GM19395 (cell line): Measurements from ENCODE around the gene PTPN13.

Source experiments
- ATAC-seq: cut with Tn5 transposase; IDR thresholded peaks from one replicate; pipeline ENCODE4 v1.9.1; 2021; ENCODE audit warnings: mild to moderate bottlenecking, moderate library complexity; ENCODE audit not compliant: unreplicated experiment

PTPN13 gene, protein sequence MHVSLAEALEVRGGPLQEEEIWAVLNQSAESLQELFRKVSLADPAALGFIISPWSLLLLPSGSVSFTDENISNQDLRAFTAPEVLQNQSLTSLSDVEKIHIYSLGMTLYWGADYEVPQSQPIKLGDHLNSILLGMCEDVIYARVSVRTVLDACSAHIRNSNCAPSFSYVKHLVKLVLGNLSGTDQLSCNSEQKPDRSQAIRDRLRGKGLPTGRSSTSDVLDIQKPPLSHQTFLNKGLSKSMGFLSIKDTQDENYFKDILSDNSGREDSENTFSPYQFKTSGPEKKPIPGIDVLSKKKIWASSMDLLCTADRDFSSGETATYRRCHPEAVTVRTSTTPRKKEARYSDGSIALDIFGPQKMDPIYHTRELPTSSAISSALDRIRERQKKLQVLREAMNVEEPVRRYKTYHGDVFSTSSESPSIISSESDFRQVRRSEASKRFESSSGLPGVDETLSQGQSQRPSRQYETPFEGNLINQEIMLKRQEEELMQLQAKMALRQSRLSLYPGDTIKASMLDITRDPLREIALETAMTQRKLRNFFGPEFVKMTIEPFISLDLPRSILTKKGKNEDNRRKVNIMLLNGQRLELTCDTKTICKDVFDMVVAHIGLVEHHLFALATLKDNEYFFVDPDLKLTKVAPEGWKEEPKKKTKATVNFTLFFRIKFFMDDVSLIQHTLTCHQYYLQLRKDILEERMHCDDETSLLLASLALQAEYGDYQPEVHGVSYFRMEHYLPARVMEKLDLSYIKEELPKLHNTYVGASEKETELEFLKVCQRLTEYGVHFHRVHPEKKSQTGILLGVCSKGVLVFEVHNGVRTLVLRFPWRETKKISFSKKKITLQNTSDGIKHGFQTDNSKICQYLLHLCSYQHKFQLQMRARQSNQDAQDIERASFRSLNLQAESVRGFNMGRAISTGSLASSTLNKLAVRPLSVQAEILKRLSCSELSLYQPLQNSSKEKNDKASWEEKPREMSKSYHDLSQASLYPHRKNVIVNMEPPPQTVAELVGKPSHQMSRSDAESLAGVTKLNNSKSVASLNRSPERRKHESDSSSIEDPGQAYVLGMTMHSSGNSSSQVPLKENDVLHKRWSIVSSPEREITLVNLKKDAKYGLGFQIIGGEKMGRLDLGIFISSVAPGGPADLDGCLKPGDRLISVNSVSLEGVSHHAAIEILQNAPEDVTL (N-terminal part only)

DNA sequence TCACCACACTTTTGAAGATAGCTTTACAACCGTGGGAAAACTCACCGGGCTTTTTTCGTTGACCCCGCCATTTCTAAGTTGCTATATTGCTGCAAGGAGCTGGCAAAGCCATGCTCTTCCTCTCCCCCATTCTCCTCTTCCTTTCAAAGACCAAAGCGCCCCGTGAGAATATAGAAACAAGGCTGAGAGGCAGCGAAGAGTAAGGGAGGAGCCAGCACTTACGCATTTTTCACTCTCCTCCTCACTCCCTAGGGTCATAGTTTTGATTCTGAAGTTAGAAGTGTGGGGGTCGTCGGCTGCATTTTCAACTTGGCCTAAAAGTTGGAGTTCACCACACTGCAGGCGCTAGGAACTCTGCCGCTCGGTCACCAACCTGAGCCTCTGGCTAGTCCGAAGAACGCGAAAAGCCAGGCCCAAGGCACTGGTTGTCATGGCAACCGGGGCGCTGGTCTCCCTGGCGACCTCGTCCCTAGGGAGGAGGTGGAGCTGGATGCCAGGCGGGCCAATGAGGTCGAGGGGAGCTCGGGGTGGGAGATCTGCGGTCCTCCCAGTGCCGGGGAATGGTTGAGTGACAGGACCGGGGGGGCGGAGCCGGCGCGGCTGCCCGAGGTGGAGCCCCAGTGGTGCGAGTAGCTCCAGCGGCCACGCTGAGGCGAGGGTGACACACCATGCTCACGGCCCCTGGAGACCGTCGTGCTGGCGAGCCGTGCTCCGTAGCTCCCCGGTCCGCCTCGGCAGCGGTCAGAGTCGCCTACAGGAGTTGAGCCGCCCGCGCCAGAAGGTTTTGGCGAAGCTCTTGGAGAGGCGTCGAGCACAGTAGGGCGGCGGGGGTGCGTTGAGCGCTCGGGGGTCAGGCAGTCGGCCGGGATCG, at the start of gene PTPN13:
TSS of gene PTPN13 (plus strand) at position 628 of the 871 bp plus-strand sequence. CDS start 40,942 bp downstream, outside the sequence.
- peak; percentile 98 for ATAC-seq

- ATAC-seq: no peak
These were observed 47.0 kb upstream of the PTPN13 start for GRCh38 chr4:86547140-86547539.

DNA sequence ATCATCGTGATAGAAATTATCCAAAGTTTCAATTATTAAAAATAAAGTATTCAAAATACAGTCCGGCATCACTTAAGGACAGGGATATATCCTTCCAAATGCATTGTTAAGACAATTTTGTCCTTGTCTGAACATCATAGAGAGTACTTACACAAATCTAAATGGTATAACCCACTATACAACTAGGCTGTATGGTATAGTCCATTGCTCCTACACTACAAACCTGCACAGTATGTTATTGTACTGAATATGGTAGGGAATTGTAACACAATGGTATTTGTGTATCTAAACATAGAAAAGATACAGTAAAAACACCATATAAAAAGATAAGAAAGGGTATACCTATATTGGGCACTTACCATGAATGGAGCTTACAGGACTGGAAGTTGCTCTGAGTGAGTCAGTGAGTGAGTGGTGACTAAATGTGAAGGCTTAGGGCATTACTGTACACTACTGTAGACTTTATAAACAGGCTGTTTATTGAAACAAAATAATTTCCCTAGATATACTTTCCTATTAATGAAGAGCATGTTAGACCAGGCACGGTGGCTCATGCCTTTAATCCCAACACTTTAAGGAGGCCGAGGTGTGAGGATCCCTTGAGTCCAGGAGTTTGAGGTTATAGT, 44.8 kb upstream of the PTPN13 start:
- ATAC-seq: no peak

DNA sequence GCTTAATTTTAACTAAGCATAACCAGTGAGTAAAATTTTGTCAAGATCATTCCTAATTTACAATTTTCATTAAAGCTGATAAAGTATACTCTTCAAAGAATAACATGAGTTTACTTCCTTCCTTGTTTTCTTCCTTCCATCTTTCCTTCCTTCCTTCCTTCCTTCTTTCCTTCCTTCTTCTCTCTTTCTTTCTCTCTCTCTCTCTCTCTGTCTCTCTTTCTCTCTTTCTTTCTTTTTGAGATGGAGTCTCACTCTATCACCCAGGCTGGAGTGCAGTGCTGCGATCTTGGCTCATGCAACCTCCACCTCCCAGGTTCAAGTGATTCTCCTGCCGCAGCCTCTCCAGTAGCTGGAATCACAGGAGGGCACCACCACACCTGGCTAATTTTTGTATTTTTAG, 42.7 kb upstream of the PTPN13 start:
- ATAC-seq: no peak

- no peak for ATAC-seq
These were observed 39.5 kb upstream of the PTPN13 start for GRCh38 chr4:86554646-86555045.

- peak; percentile 48 for ATAC-seq
These were observed 37.2 kb upstream of the PTPN13 start for GRCh38 chr4:86556791-86557415.

DNA sequence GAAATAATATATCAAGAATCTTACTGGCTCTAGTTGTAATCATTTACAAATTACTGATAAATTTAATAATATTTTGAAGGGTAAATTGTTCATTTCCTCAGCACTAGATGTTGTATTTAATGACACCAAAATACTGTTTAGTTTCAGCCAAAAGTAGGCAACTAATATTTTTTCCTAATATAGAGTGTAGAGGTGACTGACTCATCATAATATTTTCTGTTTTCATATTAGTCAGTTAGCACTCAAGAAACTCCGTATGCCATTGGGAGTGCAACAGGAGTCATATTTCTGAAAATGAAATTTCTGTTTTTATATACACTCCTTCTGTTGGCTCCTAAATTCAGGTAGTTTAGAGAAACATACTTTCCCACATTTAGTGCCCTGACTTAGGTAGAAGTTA, 36.6 kb upstream of the PTPN13 start:
- peak; percentile 97 for ATAC-seq

DNA sequence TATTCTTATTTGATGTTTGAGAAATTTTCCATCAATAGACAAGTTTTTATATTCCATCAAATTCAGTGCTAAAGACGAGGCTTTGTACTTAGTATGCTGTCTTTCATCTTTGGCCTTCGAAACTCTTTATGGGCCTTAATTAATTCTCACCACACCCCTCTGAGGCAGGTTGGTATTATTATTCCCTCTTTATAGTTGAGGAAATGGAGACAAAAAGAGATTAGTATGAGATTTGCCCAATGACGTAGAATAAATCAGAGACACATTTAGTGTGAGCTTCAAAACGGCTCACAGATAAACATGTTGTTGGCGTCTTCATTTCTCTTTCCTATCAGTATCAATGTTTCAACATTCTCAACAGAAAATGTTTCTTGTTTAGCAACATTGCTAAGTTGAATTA, 35.9 kb upstream of the PTPN13 start:
- no peak for ATAC-seq

DNA sequence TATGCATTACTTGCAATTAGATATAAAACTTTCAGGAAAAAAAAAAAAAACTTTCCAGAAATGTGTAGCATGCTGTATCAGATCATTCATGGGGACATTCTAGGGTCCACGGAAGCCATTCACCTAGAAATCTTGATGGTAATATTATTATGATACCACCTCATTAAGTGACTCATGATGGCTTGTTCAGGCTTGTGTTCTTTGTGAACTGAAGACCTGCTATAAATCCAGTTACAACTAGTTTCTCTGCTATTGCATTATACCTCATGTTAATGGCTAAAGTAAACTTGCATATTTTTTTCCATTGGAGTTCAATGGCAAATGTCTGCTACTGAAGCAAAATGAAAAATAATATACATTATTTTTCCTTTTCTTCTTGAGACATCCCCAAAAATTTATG, 35.3 kb upstream of the PTPN13 start:
- no peak for ATAC-seq

DNA sequence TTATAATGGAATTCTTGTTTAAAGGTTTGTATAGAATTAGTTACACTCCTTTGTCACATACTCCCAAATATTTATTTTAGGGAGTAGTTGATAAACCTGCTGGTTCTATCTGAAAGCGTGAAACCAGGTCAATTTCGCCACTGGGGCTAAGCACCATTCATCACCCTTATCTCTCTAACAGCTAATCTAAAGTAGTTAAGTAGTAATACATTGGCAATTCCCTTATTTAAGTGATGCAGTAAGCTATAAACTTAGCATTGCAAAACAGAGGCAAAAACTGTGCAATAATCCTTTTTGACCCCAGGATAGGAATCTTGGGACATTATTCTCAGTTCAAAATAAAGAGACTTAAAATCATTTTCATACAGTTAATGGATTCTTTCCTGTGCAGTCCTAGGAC, 33.7 kb upstream of the PTPN13 start:
- no peak for ATAC-seq

DNA sequence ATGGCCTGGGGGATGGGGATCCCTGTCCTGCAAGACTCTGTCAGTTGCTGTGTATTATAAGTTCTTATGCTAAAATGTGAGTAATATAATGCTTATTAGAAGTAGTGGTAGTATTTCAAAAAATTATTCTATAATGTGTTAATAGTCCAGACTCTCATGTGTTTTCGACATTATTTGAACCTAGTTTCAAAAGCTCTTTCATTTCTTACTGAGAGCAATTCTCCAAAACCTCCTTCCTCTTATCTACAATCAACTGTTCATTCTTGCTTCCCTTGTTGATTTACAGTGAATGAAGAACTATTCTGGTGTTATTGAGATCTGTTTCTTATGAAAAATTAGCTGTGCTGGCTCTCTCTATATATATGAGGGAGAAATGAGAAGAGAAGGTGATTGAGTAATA, 32.9 kb upstream of the PTPN13 start:
- ATAC-seq: no peak

- ATAC-seq: no peak
These were observed 30.7 kb upstream of the PTPN13 start for GRCh38 chr4:86563416-86563815.

DNA sequence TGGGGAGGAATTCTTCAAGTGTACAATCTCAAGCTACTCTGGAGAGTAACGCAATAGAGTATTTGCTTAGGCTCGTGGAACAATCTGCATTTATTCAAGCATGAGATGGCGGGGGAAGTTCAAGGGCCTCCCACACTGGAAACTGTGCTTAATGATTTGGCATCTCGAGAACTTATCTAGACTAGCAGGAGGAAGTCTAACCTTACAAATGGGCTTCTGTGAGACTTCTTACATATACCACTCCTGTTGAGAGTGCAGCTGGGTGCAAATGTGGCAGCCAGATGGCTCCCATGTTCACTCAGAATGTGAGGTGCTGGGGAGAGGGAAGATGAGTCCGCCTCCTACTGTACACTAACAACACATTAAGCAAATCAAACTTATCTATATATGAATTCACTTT, 29.3 kb upstream of the PTPN13 start:
- no peak for ATAC-seq

DNA sequence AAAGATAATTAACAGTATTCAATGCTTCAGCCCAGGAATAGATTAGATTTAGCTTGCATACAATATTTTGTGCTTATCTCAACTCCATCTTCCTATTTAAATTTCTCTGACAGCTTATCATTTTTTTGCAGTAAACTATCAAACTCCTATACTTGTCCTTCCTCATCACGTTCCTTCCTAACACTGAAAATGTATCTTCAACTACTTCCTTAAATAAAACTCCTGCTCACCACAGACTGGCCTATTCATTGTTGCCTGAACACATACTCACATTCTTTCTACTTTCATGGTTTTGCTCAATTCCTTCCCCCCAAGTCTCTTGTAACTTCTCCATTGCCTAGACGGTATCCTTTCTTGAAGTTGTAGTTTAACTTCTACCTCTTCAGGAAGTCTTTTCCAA, 28.5 kb upstream of the PTPN13 start:
- no peak for ATAC-seq

DNA sequence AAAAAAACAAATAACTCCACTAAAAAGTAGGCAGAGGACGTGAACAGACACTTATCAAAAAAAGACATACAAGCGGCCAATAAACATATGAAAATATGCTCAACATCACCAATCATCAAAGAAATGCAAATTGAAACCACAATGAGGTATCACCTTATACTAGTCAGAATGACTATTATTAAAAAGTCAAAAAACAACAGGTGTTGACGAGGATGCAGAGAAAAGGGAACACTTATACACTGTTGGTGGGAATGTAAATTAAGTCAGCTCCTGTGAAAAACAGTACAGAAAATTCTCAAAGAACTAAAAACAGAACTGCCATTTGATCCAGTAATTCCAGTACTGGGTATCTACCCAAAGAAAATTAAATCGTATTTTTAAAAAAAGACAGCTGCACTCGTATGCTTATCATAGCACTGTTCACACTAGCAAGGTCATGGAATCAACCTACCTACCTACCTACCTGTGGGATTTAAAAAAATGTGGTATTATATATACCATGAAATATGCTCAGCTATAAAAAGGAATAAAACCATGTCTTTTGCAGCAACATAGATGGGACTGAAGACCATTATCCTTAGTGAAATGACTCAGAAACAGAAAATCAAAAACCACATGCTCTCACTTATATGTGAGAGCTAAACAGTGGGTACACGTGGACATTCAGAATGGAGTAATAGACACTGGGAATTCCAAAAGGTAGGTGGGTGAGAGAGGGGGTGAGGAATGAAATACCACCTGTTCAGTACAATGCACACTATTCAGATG, 24.8 kb upstream of the PTPN13 start:
- ATAC-seq: peak; percentile 73

- ATAC-seq: no peak
These were observed 14.2 kb upstream of the PTPN13 start for GRCh38 chr4:86579941-86580340.

- no peak for ATAC-seq
These were observed 11.7 kb upstream of the PTPN13 start for GRCh38 chr4:86582410-86582809.

- ATAC-seq: no peak
These were observed 7.9 kb upstream of the PTPN13 start for GRCh38 chr4:86586160-86586572.
